GM19463 (cell line): Measurements from ENCODE around the gene LRRC8B.
"Not testable (repeated sequence)": the region's sequence is repeated elsewhere in the genome, so short reads cannot be mapped to it uniquely, and the experiment has no call there.

ENCODE experiments used
- ATAC-seq: cut with Tn5 transposase; IDR thresholded peaks from one replicate; pipeline ENCODE4 v1.9.1; 2021; ENCODE audit warnings: mild to moderate bottlenecking, moderate library complexity; ENCODE audit not compliant: unreplicated experiment

The LRRC8B gene

DNA sequence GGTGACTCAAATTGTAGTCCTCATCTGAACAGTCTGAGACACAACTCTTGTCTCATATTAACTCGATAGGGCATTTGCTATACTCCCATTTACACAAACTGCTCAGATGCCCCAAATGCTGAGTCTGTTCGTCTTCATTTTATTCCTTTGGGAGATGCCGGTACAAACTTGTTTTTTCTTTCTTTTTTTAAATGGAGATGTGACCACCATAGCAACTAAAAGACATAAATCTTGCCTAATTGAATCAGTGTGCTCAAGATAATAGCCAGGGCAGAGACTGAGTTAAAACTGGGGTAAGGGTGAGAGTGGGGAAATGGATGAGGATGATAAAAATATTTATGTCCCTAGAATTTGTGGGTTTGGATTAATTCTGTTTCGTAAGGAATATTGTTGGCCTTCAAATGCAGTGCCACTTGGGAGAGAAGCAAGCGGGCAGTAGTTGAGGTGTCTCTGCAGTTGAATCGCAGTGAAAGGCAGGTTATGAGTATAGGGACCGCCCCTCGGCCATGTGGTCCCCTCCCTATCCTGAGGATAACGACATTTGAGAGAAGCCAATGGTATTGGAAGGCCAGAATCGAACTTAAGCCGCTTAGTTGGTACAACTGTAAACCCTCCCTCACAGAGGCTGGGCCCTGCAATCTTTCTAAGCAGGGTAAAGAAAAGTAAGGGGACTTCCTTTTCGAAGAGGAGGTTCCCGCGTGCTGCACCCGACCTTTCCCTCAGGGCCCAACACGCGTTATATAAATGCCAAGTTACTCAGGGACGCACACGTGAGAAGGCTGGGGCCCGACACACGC is 859 bp upstream of the LRRC8B start:
- ATAC-seq = peak; percentile 23

DNA sequence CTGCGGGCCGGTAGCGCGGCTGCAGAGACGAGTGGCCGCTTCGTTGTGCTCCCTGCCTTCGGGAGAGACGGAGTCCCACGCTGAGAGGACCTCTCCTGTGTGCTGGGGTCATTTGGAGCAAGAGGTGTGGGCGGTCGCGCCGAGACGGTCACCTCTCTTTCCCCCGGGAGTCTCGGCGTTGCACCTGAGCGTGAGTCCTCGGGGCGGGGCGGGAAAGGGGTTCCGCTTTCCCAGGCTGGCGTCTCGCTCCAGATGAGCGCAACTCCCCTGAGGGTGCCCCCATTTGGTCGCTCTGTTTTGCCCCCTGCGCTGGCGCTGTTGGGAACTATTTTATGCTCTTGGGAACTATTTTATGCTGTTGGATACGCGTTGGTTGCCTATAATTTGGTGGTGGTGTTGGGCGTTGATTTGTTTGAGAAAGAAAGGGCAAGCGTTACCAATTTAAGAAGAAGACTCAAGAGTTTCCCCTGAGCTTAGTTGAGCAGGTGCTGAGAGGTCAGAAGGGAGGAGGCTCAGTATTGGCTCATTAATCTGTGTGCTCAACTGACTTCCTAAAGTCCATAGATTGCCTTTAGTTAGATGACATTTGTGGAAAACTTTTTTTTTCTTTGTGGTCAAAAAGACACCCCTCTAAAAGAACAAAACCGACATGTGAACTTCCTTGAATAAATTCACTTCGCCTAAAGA is 683 bp downstream of the LRRC8B start:
- peak; percentile 18 for ATAC-seq

DNA sequence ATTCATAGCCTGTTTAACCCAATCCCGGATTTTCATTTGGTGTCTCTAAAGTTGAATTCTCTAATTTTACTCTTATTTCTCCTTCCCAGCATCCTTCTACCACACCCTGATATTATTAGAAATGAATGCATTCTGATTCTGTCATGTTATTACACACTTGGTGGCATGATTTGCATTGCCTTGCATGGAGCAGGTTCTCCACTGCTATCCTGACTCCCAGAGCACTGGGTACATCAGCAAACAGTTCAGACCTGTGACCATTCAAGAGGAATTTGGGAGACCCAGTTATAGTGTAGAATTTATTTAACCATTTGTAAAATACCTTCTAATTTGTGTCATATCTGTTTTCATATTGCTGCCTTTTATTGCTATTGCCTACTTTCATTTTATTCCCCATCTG is 2.6 kb downstream of the LRRC8B start:
- ATAC-seq = no peak

DNA sequence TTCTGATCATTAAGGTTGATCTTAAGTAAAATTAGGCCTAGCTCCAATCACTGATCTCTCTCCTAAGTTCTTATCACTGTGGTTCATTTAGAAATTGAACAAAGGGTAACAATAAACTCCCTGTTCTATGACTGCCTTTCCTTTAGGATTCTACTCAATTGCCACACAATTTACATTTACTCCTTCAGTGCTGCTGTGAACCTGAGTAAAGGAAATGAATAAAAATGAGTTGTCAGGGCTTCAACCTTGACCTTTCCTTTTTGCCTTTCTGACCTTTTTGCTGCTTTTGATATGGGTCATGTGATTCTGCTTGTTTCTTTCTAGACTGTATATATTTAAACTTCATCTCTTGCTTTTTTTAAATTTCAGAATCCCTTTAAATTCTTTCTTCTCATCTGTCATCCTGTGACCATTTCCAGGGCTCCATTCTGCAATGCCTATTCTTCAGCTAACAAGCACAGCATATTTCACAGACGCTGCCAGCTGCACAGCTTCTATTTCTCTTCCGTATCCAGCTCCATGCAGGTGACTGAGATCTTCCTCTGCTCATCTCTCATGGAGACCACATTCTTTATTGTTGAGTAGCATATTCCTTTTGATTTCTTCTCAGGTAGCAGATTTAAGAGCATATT is 3.2 kb downstream of the LRRC8B start:
- ATAC-seq = no peak

DNA sequence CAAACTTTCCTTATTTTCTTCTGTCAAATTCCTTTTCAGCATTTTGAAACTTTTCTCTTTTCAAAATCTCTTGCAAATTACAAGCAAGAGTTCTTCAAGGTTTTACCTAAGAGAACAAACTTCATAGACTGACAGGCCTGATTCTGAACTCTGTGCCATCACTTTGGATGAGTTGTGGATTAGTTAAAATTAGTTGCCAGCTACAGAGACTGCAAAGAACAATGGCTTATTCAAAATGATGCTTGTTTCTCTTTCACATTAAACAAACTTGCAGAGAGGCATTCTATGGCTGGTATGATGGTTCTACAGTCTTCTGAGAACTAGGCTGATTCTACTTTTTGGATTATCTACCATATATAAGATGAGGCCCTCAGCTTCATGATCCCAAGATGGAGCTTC is 3.8 kb downstream of the LRRC8B start:
- no peak for ATAC-seq

DNA sequence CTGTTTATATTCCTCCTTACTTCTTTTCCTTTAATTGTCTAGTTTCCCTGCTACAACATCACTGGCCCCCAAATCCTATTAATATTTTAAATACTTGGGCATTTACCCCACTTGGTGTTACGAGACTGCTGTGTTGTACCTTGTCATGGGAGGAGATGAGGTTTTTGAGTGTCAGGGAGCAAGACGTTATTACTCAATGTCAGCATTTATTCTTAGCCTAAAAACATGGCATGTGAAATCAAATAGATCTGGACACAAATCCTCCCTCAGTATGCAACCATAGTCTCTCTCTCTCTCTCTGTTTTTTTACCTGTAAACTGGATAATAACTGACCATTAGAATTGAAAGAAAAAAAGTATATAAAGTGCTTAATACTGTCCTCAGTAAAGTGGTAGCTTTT is 4.6 kb downstream of the LRRC8B start:
- ATAC-seq = no peak

DNA sequence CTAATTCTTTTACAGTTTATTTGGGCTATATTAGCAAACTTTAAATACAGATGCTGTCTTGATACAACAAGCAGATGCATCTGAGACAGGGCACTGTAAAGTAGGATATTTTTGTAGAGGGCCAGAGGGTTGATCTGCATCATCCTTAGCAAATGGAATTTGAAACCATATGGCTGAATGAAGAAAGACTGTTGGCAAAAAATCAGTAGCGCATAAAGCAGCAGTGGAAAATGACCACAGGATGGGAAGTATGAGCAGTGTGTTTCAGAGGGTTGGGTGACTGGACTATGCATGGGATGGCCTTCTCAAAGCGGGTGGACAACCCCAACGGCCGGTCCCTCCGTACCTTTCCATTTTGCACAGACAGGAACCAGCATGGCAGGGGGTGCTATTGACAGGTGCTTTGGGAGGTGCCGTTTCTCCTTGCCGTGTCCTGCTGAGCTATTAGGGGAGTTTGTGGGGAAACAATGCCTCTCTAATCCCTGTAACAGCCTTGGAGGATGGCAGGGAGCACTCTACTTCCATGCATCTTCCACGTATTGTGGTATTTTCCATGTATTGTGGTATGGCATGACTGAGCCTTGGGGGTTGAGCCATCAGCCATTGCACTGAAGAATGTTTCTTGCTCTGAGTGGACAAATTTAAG is 5.9 kb downstream of the LRRC8B start:
- no peak for ATAC-seq

DNA sequence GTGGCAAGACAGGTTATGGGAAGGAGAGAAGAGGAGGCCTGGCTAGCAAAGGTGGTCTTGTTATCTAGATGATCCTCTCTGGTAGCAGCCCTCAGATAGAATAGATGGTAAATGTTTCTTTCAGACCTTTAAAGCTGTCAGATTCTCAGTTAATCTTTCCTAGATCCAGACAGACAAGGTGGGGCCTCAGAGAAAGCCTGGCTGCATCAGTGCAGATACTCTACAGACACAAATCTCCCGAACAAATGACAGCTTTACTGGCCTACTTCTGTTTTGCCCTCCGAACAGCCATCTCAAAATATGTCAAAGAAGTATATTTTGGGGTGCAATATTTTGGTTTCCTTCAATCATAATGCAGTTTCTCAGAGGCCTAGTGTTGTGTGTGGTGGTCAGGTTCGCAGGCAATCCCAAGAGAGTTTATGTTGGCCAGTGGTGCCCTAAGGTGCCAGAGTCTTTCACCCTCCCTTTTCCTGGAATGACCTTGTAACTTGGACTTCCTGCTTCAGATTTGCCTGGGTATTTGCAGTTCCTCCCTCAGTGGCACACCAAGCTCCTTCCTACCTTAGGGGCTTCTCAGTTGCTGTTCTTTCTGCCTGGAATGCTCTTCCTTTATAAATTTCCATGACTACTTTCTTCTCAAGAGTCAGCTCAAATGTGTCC is 7.0 kb downstream of the LRRC8B start:
- no peak for ATAC-seq

DNA sequence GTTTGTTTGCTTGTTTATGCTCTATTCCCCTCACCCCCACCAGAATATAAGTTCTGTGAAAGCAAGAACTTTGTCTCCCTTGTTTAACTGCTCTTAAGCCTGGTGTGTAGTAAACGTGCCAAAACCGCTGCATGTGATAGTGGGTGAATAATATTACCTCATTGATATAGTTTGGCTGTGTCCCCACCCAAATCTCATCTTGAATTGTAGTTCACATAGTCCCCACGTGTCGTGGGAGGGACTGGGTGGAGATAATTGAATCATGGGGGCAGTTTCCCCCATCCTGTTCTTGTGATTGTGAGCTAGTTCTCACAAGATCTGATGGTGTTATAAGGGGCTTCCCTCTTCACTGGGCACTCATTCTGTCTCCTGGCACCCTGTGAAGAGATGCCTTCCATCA is 7.6 kb downstream of the LRRC8B start:
- ATAC-seq = no peak

DNA sequence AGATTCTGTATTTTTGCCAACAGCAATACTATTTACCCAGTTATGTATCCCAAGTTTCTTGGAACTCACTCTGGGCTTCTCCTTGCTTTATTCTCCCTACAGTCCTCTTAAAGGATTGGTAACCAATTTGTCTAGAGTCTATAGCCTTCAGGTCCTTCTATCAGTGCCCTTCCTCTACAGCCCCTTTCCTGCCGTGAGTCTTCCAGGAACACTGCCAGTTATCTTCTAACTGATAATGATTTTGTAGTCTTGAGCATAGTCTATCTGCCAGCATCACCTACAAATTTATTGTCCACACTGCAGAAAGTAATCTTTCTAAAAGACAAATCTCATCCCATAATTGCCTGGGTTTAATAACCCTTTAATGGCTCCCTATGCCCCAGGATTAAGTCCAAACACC is 8.2 kb downstream of the LRRC8B start:
- no peak for ATAC-seq

DNA sequence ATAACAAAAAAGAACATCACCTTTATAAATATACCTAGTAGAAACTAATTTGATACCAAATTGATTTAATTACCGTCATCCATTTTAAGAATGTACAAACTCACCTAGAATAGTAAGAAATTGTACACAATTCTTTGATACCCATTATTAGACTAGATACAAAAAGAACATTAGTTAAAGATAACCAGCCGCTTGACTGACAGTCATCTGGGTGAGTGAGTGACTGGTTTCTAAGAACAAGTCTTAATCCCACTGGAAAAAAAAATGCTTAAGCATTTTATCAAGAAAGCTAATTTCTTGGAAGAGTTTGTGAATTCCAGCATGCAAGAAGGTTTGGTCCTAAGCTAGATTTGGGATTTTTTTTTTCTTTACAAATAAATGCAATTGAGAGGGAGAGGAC is 10.9 kb downstream of the LRRC8B start:
- no peak for ATAC-seq

DNA sequence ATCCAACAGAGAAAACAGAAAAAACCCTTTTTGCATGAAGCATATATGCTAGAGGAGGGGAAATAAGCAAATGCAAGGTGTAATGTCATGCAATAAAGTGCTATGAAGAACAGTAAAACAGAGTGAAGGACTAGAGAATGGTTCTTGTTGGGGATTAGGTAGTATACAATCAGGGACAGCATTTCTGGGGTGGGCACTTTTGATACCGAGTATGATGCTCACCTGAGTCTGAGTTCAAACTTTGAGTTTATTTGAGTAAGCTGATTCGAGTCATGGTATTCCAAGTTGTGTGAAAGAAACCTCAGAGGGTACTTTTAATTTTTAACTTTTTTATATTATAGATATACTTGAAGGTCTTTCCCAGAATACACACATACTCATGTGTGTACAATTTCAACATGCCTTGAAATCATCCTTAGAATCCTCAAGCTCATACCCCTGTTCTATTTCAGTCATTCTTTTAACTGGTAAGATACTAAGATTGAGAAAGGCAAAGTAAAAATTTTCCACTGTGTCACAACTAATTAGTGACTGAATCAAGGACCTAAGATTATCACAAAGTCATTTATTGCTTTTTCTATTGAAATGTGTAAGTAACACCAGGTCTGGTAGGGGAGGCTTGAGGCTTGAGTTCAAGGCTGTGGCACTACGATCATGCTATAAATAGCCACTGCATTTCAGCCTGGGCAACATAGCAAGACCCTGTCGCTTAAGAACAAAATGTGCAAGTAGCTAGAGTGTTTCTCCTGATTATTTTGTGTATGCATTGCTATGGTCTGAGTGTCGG is 12.1 kb downstream of the LRRC8B start:
- no peak for ATAC-seq

DNA sequence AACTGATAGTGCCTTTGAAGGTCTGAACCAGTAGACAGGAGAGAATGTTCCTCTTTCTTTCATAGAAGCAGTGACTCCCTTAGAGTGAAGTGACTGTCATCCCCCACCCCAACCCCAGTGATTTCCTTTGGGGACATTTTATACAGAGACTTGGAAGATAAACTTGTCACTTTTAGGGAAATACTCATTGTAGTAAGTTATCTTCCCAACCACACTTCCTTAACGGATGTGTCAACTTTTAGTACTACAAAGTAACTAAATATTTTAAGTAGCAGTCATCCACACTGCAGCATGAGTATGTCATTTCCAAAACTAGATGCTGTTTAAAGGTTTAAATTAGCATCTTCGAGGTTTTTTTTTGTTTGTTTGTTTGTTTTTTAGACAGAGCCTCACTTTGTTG is 13.7 kb downstream of the LRRC8B start:
- no peak for ATAC-seq

DNA sequence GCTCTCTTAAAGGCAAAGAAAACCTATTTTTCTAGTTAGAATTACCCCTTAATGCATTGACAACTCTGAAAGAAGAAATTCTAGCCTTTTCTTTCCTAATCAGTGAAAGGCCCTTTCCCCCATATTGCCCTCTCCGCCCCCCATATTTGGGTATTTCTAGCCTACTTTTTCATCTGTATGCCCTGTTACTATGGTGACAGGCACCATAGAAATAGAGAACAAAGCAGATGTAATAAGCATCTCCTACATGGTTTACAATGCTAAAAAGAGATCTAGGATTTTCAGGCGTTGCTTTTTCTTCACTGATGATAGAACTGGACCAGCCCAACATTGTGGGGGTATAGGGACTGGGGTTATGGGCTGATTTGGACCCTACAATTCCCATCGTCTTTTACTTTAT is 14.5 kb downstream of the LRRC8B start:
- ATAC-seq = no peak

DNA sequence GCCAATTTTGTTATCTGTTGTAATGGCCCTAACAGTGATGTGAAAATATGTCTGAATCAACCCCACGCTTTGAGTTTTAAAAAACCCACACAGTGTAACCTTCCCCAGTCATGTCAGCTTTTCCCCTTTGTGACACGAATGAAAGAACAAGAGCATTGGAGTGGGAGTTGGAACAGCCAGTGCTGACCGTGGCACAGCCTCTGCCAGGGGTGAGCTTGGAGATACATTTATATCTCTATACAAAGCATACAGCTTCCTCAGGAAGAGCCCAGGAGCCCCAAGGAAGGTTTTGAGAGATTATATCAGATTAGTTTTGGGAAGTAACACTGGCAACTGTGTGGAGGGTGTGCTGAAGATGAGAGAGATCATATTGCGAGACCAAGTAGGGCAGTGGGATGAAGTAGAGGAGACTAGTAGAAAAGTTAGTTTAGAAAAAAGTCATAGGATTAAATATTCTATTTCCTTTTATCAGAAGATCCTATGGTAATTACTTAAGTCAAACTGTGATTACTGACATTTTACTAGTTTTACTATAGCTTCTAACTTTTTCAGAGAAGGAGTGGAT is 15.9 kb downstream of the LRRC8B start:
- ATAC-seq = no peak

DNA sequence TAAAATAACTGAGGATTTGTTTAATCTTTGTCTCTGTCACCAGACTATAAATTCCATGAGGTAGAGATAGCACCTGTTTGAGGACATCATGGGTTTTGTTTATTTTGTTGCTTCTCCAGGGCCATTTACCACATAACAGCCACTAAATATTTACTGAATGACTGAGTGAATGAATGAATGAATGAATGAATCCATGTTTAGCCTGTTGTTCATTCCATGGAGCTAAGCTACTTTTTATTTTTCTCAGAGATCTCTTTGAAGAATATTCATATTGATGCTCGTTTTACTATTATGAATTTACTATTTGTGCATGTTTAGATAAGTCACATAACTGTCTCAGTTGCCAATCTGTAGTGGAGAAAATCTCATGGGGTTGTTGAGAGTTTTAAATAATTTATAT is 17.7 kb downstream of the LRRC8B start:
- no peak for ATAC-seq

DNA sequence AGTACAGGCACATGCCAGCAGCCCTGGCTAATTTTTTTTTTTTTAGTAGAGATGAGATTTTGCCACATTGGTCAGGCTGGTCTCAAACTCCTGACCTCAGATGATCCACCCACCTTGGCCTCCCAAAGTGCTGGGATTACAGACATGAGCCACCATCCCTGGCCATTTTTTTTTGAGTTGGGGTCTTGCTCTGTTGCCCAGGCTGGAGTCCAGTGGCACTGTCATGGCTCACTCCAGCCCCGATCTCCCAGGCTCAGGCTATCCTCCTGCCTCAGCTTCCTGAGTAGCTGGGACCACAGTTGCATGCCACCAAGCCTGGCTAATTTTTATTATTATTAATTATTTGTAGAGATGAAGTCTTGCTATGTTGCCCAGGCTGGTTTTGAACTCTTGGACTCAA is 19.0 kb downstream of the LRRC8B start:
- not testable (repeated sequence) for ATAC-seq

DNA sequence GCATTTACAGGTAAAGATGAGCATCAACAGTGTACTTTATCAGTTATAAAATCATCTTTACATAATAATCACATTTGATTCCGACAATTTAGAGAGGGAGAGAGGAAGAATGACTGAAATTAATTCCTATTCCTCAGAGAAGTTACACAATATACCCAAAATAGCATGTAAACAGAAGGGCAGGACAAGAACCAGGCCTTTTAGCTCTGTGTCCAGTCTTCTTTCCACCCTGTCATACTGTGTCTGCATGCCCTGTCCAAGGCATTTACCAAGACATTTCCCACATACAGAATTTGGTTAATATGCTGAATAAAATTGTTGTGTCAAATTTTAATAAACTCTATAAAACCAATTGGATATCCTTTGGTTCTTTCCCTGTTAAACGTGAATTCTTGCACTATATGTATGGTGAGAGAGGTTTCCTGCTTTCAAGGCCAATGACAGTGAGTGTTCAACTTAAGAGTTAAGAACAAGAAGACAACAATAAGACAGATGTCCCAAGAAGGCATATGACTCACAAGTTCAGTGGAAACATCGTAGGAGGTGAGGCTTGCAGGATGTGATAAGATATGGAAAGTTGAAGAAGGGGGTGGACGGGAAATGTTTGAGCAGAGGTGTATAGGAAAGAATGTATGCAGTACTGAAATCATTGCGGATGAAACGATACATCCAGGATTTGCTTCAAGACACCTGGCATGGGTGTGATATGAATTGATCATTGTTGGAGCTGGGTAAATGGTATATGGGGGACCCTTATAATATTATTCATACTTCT is 20.8 kb downstream of the LRRC8B start:
- no peak for ATAC-seq
